Endothelial cell of umbilical vein (primary cell): Measurements from ENCODE around the gene WDFY2. TPM values are rescaled to one million over a fixed set of nuclear protein-coding genes. Genes with fewer than 3 reads are reported as not detected.
"Not testable (repeated sequence)": the region's sequence is repeated elsewhere in the genome, so short reads cannot be mapped to it uniquely, and the experiment has no call there.

Experiments
- BruUV-seq: library from RNA; stranded (reverse); fragments of 400-500 nt; replicated peaks from 2 replicates; lab custom pipeline; 2021; lab: Mats Ljungman, UMichigan
- CTCF ChIA-PET: fragments of 300-600, 350-600 bp; sonication (Branson Sonifier 250); formaldehyde crosslinking; loops from one replicate; lab custom pipeline; 2021; ENCODE audit warnings: antibody characterized with exemption, inconsistent platforms; lab: Charles Lee
- POLR2A ChIA-PET: fragments of 300-600, 350-600 bp; sonication (Branson Sonifier 250); formaldehyde crosslinking; loops from one replicate; lab custom pipeline; 2021; ENCODE audit warnings: antibody characterized with exemption, inconsistent platforms; lab: Charles Lee
- DNase-seq: peaks from one replicate; pipeline ENCODE4 v3.0.0-alpha.2; 2011; ENCODE audit warnings: low read depth, low spot score
- FAIRE-seq: peaks from 2 replicates; lab custom pipeline; 2011; peaks lifted over from hg19 to GRCh38; lab: Jason Lieb, UNC
- H2AFZ ChIP-seq: 2 replicates; pipeline ENCODE4 v1.6.0; 2012; ENCODE audit warnings: low read depth, low read length, control low read depth, inconsistent platforms
- H3K27ac ChIP-seq: 2 replicates; pipeline ENCODE4 v1.5.1; 2011; ENCODE audit warnings: low read depth, mild to moderate bottlenecking, control low read depth, low read length, moderate library complexity; ENCODE audit not compliant: insufficient read depth
- H3K27me3 ChIP-seq, 2 experiments: 2 replicates each; pipeline versions ENCODE4 v1.6.0 to v1.6.1; 2011; ENCODE audit warnings: low read length in 2 of 2, mixed read lengths in 1 of 2; ENCODE audit not compliant: control insufficient read depth in 2 of 2, insufficient read depth in 2 of 2
- H3K36me3 ChIP-seq, 2 experiments: 2 replicates in 1 of 2; 3 replicates in 1 of 2; pipeline ENCODE4 v1.5.1; 2011; ENCODE audit warnings: low read length in 2 of 2, mild to moderate bottlenecking in 1 of 2, moderate library complexity in 1 of 2; ENCODE audit not compliant: control insufficient read depth in 2 of 2, insufficient read depth in 2 of 2; ENCODE audit errors: extremely low read depth in 1 of 2
- H3K4me1 ChIP-seq: 3 replicates; pipeline ENCODE4 v1.5.1; 2011; ENCODE audit warnings: mild to moderate bottlenecking, low read length; ENCODE audit not compliant: control insufficient read depth, insufficient read depth; ENCODE audit errors: extremely low read depth
- H3K4me2 ChIP-seq: 2 replicates; pipeline ENCODE4 v1.6.1; 2011; ENCODE audit warnings: low read length, control low read depth, mixed read lengths; ENCODE audit not compliant: insufficient read depth
- H3K4me3 ChIP-seq, 3 experiments: fragments of 200-600 bp in 1 of 3; sonication (generic), shearing (Covaris generic) in 1 of 3; replicated peaks in 1 of 3; 2 replicates each; pipeline ENCODE4 v1.5.1; 2011 to 2016; ENCODE audit warnings: control low read depth in 3 of 3, low read length in 3 of 3, mild to moderate bottlenecking in 2 of 3, inconsistent platforms in 1 of 3, low read depth in 1 of 3, moderate library complexity in 1 of 3; ENCODE audit not compliant: insufficient read depth in 1 of 3
- H3K79me2 ChIP-seq: 2 replicates; pipeline ENCODE4 v1.6.0; 2012; ENCODE audit warnings: low read length, inconsistent platforms; ENCODE audit not compliant: control insufficient read depth, insufficient read depth
- H3K9ac ChIP-seq: replicated peaks from 2 replicates; pipeline ENCODE3; 2011; ENCODE audit warnings: low read length, control low read depth; ENCODE audit not compliant: insufficient read depth; ENCODE audit errors: extremely low read depth
- H3K9me1 ChIP-seq: replicated peaks from 3 replicates; pipeline ENCODE4 v1.6.0; 2011; ENCODE audit warnings: mild to moderate bottlenecking, low read length; ENCODE audit not compliant: control insufficient read depth, insufficient read depth; ENCODE audit errors: extremely low read depth
- H3K9me3 ChIP-seq: replicated peaks from 2 replicates; pipeline ENCODE4 v1.5.1; 2012; ENCODE audit warnings: low read length, inconsistent platforms; ENCODE audit not compliant: control insufficient read depth, insufficient read depth
- H4K20me1 ChIP-seq: replicated peaks from 2 replicates; pipeline ENCODE3; 2011; ENCODE audit warnings: mild to moderate bottlenecking, low read length; ENCODE audit not compliant: control insufficient read depth, insufficient read depth; ENCODE audit errors: extremely low read depth
- GATA2 ChIP-seq: IDR thresholded peaks from 2 replicates; pipeline ENCODE4 v1.7.0; 2011; ENCODE audit warnings: low read depth, mild to moderate bottlenecking, moderate library complexity, mixed read lengths, low read length; ENCODE audit not compliant: insufficient read length, insufficient read depth
- MYC ChIP-seq: IDR thresholded peaks from one replicate; pipeline ENCODE4 v1.6.1; 2011; ENCODE audit warnings: mild to moderate bottlenecking, low read depth, low read length
- dilution Hi-C: fragments of 300-500 bp; cut with MboI; formaldehyde crosslinking; loops from one replicate; pipeline ENCODE4 v1.15.0; 2019; ENCODE audit warnings: low sequenced_read_pairs; ENCODE audit not compliant: extremely low pct_ligation_motif_present
- intact Hi-C: fragments of 100-400 bp; cut with micrococcal nuclease; formaldehyde crosslinking; loops from one replicate; pipeline ENCODE4 v1.10.0; 2022
- polyA plus RNA-seq, 4 experiments: library from polyadenylated mRNA; depleted of rRNA in 3 of 4; stranded (reverse) in 3 of 4; unstranded in 1 of 4; fragments of >200 nt; gene quantifications; 2 replicates each; pipeline versions ENCODE4 v1.2.1 to v1.2.3, GENCODE V29; 2011 to 2012; ENCODE audit warnings: missing spikeins in 1 of 4
- total RNA-seq: library from RNA; stranded (reverse); gene quantifications from 2 replicates; pipeline ENCODE4 v1.2.3, GENCODE V29; 2021

Gene WDFY2
- total and polyA plus RNA-seq, 2 donors (not counting 3 experiments of a cell fraction or from before 2014, with no cell fraction given), result 2.1 to 5.5 TPM

DNA sequence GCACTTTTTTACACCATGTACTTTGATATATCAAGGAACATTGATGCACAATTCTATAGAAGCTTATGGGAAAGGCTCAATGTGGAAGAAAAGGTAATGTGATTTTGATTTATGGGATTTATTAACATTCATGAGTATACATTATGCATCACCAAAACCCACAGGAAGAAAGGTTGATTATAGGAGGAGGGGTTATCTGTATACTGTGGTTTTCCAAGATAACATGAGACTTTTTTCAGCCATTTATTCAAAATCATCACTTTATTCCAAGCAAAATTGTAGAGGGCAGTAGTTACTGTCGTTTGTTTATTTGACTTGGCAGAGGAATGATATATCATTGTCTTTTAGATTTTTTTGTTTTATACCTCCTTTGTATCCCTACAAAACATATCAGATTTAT is 54.9 kb downstream of the WDFY2 start:
- TF ChIP-seq GATA2 (peak; percentile 20), MYC (no peak)
- no peak overlapping the region for H2AFZ ChIP-seq
- H3K36me3 ChIP-seq, result no peaks in the 10 kb centered on the region
- no peak overlapping the region for H3K4me3 ChIP-seq
- ChIA-PET CTCF (interaction anchor here (1.0 to 1.2 kb wide), 2 partner anchors 54 to 93 kb away, joined by 3 to 4 read pairs; no protein-coding TSS in a partner anchor), POLR2A (no interaction called here)
- dilution Hi-C loops, result no loop called here
- H3K4me1 ChIP-seq, result peaks cover 16% of the 10 kb centered on the region
- H4K20me1 ChIP-seq, result no peaks in the 10 kb centered on the region
- DNase-seq, result no peak
- H3K9me1 ChIP-seq, result no peaks in the 10 kb centered on the region
- no peaks in the 10 kb centered on the region for H3K9me3 ChIP-seq
- BruUV-seq, result no TSS peak
- no peak for FAIRE-seq
- no peaks in the 10 kb centered on the region for H3K27me3 ChIP-seq
- no peak overlapping the region for H3K9ac ChIP-seq
- no peak overlapping the region for H3K27ac ChIP-seq
- intact Hi-C loops, result no loop called here
- H3K4me2 ChIP-seq, result no peak overlapping the region
- H3K79me2 ChIP-seq, result no peaks in the 10 kb centered on the region

DNA sequence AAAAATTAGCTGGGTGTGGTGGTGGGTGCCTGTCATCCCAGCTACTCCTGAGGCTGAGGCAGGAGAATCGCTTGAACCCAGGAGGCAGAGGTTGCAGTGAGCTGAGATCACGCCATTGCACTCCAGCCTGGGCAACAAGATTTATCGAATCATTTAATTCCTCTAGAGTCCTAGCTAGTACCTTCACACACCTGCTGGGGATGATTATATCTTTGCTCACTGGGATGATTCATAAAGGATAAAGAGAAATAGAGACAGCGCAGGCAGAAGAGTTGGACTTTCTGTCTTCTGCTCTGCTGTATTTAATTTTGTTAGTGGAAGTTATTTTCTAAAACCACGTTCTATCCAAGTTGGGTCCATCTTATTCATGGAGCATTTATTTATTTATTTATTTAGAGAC is 56.4 kb downstream of the WDFY2 start:
- H2AFZ ChIP-seq, H3K79me2 ChIP-seq, H3K4me2 ChIP-seq, H3K9me1 ChIP-seq, POLR2A ChIA-PET, dilution Hi-C loops, DNase-seq, H3K4me3 ChIP-seq, FAIRE-seq, H4K20me1 ChIP-seq, CTCF ChIA-PET, H3K27me3 ChIP-seq, H3K27ac ChIP-seq, H3K36me3 ChIP-seq, H3K9me3 ChIP-seq, BruUV-seq, H3K9ac ChIP-seq: not testable (repeated sequence)
- H3K4me1 ChIP-seq, result peaks cover 28% of the 10 kb centered on the region
- intact Hi-C loops, result loop anchor here (5.0 kb wide), 1 partner anchor 162 kb away; the partner anchor contains the start of gene DHRS12
